HepG2 (cell line): ENCODE results near the gene NXN. TPM values are rescaled to one million over a fixed set of nuclear protein-coding genes. Genes with fewer than 3 reads are reported as not detected.

Source experiments
- ADNP ChIP-seq: sonication (generic); formaldehyde crosslinking; IDR thresholded peaks from 2 replicates; pipeline ENCODE4 v1.4.0; 2020; ENCODE audit warnings: missing genetic modification reagents
- AKAP8 ChIP-seq: sonication (generic); formaldehyde crosslinking; IDR thresholded peaks from 2 replicates; pipeline ENCODE4 v1.5.1; 2020; ENCODE audit warnings: mild to moderate bottlenecking, missing genetic modification reagents
- ARNT2 ChIP-seq: sonication (generic); formaldehyde crosslinking; IDR thresholded peaks from 2 replicates; pipeline ENCODE4 v1.8.0; 2022; ENCODE audit warnings: mild to moderate bottlenecking, low read depth, missing genetic modification reagents, moderate library complexity
- CBX5 ChIP-seq: sonication (generic); formaldehyde crosslinking; IDR thresholded peaks from 2 replicates; pipeline ENCODE4 v1.4.0; 2020; ENCODE audit warnings: missing genetic modification reagents, borderline replicate concordance
- CREM ChIP-seq, 2 experiments: sonication (generic) in 1 of 2; formaldehyde crosslinking in 1 of 2; IDR thresholded peaks; 2 replicates each; pipeline versions ENCODE4 v1.4.0 to v1.6.1; 2016 to 2020; ENCODE audit warnings: antibody characterized with exemption in 1 of 2, mild to moderate bottlenecking in 1 of 2, missing genetic modification reagents in 1 of 2
- GTF2F1 ChIP-seq: fragments of 150-350 bp; IDR thresholded peaks from 2 replicates; pipeline ENCODE4 v1.6.1; 2014; ENCODE audit warnings: low read length
- KAT8 ChIP-seq: IDR thresholded peaks from 2 replicates; pipeline ENCODE4 v1.6.1; 2016; ENCODE audit warnings: missing genetic modification reagents, missing compliant biosample characterization
- KDM1A ChIP-seq: IDR thresholded peaks from 2 replicates; pipeline ENCODE4 v1.6.1; 2016; ENCODE audit warnings: missing compliant biosample characterization
- KLF12 ChIP-seq: sonication (generic); formaldehyde crosslinking; IDR thresholded peaks from 2 replicates; pipeline ENCODE4 v1.4.0; 2020; ENCODE audit warnings: missing genetic modification reagents, borderline replicate concordance
- MBD4 ChIP-seq: IDR thresholded peaks from 2 replicates; pipeline ENCODE4 v1.6.1; 2012; ENCODE audit warnings: low read length, inconsistent platforms, borderline replicate concordance
- NFYC ChIP-seq: IDR thresholded peaks from 2 replicates; pipeline ENCODE4 v1.6.1; 2016; ENCODE audit warnings: missing genetic modification reagents, missing compliant biosample characterization
- PCBP1 ChIP-seq: fragments of 200-400 bp; formaldehyde crosslinking; IDR thresholded peaks from 2 replicates; pipeline ENCODE4 v1.6.1; 2017; ENCODE audit warnings: mild to moderate bottlenecking, low read depth, low read length, borderline replicate concordance
- RBFOX2 ChIP-seq: fragments of 200-400 bp; formaldehyde crosslinking; IDR thresholded peaks from 2 replicates; pipeline ENCODE4 v1.6.1; 2017; ENCODE audit warnings: low read depth, mild to moderate bottlenecking, low read length
- RFX1 ChIP-seq: fragments of 450-650 bp; IDR thresholded peaks from 2 replicates; pipeline ENCODE4 v1.6.1; 2017
- SKI ChIP-seq: fragments of 450-650 bp; IDR thresholded peaks from one replicate; pipeline ENCODE4 v1.6.1; 2018; ENCODE audit warnings: mild to moderate bottlenecking; ENCODE audit not compliant: partially characterized antibody
- SOX5 ChIP-seq: IDR thresholded peaks from 2 replicates; pipeline ENCODE4 v1.6.1; 2016; ENCODE audit warnings: borderline replicate concordance
- TARDBP ChIP-seq: sonication (generic); formaldehyde crosslinking; IDR thresholded peaks from 2 replicates; pipeline ENCODE4 v1.8.0; 2022; ENCODE audit warnings: mild to moderate bottlenecking, missing genetic modification reagents
- ZNF12 ChIP-seq: sonication (generic); formaldehyde crosslinking; IDR thresholded peaks from 2 replicates; pipeline ENCODE4 v1.5.0; 2020; ENCODE audit warnings: missing genetic modification reagents
- ZNF33B ChIP-seq: sonication (generic); formaldehyde crosslinking; IDR thresholded peaks from 2 replicates; pipeline ENCODE4 v1.5.1; 2020; ENCODE audit warnings: mild to moderate bottlenecking, missing genetic modification reagents
- ZNF549 ChIP-seq: sonication (generic); formaldehyde crosslinking; IDR thresholded peaks from 2 replicates; pipeline ENCODE4 v1.5.0; 2020; ENCODE audit warnings: missing genetic modification reagents
- ZNF569 ChIP-seq: sonication (generic); formaldehyde crosslinking; IDR thresholded peaks from 2 replicates; pipeline ENCODE4 v1.5.0; 2020; ENCODE audit warnings: mild to moderate bottlenecking, missing genetic modification reagents, moderate library complexity, borderline replicate concordance
- polyA plus RNA-seq, 8 experiments: library from polyadenylated mRNA; depleted of rRNA in 3 of 8; stranded (reverse) in 7 of 8; unstranded in 1 of 8; fragments of >200 nt; fragmentation: Illumina TruSeq in 4 of 8; extraction: Trizol in 4 of 8; gene quantifications; 2 replicates each; pipeline versions ENCODE4 v1.2.1 to v1.2.3, GENCODE V29; 2011 to 2016; ENCODE audit warnings: low read depth in 4 of 8, missing spikeins in 1 of 8, mixed read lengths in 1 of 8; ENCODE audit not compliant: insufficient read depth in 1 of 8
- total RNA-seq, 5 experiments: library from RNA; depleted of rRNA; stranded (reverse); fragments of >200 nt; fragmentation: Illumina TruSeq; extraction: Trizol; gene quantifications; 2 replicates each; pipeline ENCODE4 v1.2.3, GENCODE V29; 2016; ENCODE audit warnings: low read depth in 1 of 5
- TF ChIP-seq, protein P1 (sequence below): sonication (generic); formaldehyde crosslinking; IDR thresholded peaks from 2 replicates; pipeline ENCODE4 v1.4.0; 2020; ENCODE audit warnings: mild to moderate bottlenecking, missing genetic modification reagents
- TF ChIP-seq, protein P2 (sequence below): sonication (generic); formaldehyde crosslinking; IDR thresholded peaks from 2 replicates; pipeline ENCODE4 v1.8.1; 2022; ENCODE audit warnings: low read depth, mild to moderate bottlenecking, missing genetic modification reagents
- TF ChIP-seq, protein P3 (sequence below): sonication (generic); formaldehyde crosslinking; IDR thresholded peaks from 2 replicates; pipeline ENCODE4 v1.9.0; 2021; ENCODE audit warnings: missing genetic modification reagents, mild to moderate bottlenecking, borderline replicate concordance
- TF ChIP-seq, protein P4 (sequence below): IDR thresholded peaks from 2 replicates; pipeline ENCODE4 v1.6.1; 2012; ENCODE audit warnings: inconsistent platforms

Gene NXN
- total and polyA plus RNA-seq, 2 of the 13 experiments (the other 11 are each of a cell fraction or from before 2014, with no cell fraction given) = 22.2 to 24.3 TPM

DNA sequence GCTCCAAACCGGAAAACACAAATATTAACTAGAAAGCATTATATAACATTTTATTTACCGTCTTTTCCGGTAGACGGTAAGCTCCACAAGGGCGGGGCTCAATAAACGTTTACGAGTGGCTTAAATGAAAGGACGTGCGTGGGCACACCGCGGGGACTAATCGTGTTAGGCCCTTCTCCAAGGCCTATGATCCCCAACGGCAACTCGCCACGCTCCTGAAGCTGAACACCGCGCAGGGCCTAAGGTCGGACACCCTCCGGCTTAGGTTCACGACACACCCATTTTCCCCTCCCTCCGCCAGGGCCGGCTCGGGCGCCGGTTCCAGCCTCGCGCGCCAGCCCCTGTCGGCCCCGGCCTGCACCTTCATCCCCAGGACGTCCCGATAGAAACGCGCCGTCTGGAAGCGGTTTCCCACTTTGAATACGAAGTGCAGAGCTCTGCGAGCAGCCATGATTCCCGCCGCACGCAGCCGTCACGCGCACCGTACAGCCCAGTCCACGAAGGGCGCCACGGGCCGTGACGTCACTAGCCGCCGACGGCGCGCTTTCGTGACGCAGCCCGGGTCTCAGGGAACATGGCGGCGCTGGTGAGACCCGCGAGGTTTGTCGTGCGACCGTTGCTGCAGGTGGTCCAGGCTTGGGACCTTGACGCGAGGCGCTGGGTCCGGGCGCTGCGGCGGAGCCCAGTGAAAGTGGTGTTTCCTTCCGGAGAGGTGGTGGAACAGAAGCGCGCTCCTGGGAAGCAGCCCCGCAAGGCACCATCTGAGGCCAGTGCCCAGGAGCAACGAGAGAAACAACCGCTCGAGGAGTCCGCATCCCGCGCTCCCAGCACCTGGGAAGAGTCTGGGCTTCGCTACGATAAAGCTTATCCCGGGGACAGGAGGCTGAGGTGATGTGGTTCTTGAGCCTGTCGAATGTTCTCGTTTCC, 197.5 kb downstream of the NXN start, which contains the start of the genes GLOD4 and MRM3 (continued):
- TF ChIP-seq PCBP1 (no peak), SOX5 (CRISPR knock-in tag) (peak; percentile 56; the same call in 1 of the 2 replicates), MBD4 (no peak), KAT8 (CRISPR knock-in tag) (peak; percentile 98), KLF12 (CRISPR knock-in tag) (no peak), RBFOX2 (peak; percentile 98), ARNT2 (CRISPR knock-in tag) (peak; percentile 93), CBX5 (CRISPR knock-in tag) (no peak; the same call in 1 of the 2 replicates), GTF2F1 (no peak), KDM1A (CRISPR knock-in tag) (no peak), CREM (IDR thresholded peaks at IDR 0.05) (peak; percentile 99), CREM (CRISPR knock-in tag; IDR thresholded peaks at IDR 0.05) (peak; percentile 100), ZNF33B (peak; percentile 77), RFX1 (no peak), ZNF12 (CRISPR knock-in tag) (peak; percentile 44; the same call in 1 of the 2 replicates), ZNF569 (no peak; the same call in 1 of the 2 replicates), SKI (no peak), TARDBP (CRISPR knock-in tag) (peak; percentile 96), ZNF549 (CRISPR knock-in tag) (no peak), NFYC (peak; percentile 60; the same call in 1 of the 2 replicates), AKAP8 (CRISPR knock-in tag) (peak; percentile 81), ADNP (CRISPR knock-in tag) (no peak)
- TF ChIP-seq, protein P1, sequence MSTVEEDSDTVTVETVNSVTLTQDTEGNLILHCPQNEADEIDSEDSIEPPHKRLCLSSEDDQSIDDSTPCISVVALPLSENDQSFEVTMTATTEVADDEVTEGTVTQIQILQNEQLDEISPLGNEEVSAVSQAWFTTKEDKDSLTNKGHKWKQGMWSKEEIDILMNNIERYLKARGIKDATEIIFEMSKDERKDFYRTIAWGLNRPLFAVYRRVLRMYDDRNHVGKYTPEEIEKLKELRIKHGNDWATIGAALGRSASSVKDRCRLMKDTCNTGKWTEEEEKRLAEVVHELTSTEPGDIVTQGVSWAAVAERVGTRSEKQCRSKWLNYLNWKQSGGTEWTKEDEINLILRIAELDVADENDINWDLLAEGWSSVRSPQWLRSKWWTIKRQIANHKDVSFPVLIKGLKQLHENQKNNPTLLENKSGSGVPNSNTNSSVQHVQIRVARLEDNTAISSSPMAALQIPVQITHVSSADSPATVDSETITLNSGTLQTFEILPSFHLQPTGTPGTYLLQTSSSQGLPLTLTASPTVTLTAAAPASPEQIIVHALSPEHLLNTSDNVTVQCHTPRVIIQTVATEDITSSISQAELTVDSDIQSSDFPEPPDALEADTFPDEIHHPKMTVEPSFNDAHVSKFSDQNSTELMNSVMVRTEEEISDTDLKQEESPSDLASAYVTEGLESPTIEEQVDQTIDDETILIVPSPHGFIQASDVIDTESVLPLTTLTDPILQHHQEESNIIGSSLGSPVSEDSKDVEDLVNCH (CRISPR knock-in tag) = no peak
- TF ChIP-seq, protein P2, sequence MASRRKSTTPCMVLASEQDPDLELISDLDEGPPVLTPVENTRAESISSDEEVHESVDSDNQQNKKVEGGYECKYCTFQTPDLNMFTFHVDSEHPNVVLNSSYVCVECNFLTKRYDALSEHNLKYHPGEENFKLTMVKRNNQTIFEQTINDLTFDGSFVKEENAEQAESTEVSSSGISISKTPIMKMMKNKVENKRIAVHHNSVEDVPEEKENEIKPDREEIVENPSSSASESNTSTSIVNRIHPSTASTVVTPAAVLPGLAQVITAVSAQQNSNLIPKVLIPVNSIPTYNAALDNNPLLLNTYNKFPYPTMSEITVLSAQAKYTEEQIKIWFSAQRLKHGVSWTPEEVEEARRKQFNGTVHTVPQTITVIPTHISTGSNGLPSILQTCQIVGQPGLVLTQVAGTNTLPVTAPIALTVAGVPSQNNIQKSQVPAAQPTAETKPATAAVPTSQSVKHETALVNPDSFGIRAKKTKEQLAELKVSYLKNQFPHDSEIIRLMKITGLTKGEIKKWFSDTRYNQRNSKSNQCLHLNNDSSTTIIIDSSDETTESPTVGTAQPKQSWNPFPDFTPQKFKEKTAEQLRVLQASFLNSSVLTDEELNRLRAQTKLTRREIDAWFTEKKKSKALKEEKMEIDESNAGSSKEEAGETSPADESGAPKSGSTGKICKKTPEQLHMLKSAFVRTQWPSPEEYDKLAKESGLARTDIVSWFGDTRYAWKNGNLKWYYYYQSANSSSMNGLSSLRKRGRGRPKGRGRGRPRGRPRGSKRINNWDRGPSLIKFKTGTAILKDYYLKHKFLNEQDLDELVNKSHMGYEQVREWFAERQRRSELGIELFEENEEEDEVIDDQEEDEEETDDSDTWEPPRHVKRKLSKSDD (CRISPR knock-in tag) = peak; percentile 99
- TF ChIP-seq, protein P3, sequence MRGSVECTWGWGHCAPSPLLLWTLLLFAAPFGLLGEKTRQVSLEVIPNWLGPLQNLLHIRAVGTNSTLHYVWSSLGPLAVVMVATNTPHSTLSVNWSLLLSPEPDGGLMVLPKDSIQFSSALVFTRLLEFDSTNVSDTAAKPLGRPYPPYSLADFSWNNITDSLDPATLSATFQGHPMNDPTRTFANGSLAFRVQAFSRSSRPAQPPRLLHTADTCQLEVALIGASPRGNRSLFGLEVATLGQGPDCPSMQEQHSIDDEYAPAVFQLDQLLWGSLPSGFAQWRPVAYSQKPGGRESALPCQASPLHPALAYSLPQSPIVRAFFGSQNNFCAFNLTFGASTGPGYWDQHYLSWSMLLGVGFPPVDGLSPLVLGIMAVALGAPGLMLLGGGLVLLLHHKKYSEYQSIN (CRISPR knock-in tag) = no peak; the same call in 1 of the 2 replicates
- TF ChIP-seq, protein P4, sequence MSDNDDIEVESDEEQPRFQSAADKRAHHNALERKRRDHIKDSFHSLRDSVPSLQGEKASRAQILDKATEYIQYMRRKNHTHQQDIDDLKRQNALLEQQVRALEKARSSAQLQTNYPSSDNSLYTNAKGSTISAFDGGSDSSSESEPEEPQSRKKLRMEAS = peak; percentile 97
